HepG2 (cell line): ENCODE data around the gene LPCAT4. TPM values are rescaled to one million over a fixed set of nuclear protein-coding genes. Genes with fewer than 3 reads are reported as not detected.

ENCODE experiments used
- BORCS8-MEF2B ChIP-seq: sonication (generic); formaldehyde crosslinking; IDR thresholded peaks from 2 replicates; pipeline ENCODE4 v1.8.0; 2022; ENCODE audit warnings: mild to moderate bottlenecking, missing genetic modification reagents
- CHD2 ChIP-seq: IDR thresholded peaks from 2 replicates; pipeline ENCODE4 v1.6.1; 2011; ENCODE audit warnings: low read depth, low read length, improper control_type of control experiment
- ETV6 ChIP-seq: sonication (generic); formaldehyde crosslinking; conservative IDR thresholded peaks from 2 replicates; pipeline ENCODE4 v1.4.0; 2020; ENCODE audit warnings: missing genetic modification reagents
- FOXO1 ChIP-seq: sonication (generic); formaldehyde crosslinking; IDR thresholded peaks from 2 replicates; pipeline ENCODE4 v1.4.0; 2020; ENCODE audit warnings: missing genetic modification reagents
- GFI1 ChIP-seq: sonication (generic); formaldehyde crosslinking; IDR thresholded peaks from 2 replicates; pipeline ENCODE4 v1.5.0; 2020; ENCODE audit warnings: missing genetic modification reagents, mild to moderate bottlenecking, borderline replicate concordance
- HDAC2 ChIP-seq: sonication (generic); formaldehyde crosslinking; IDR thresholded peaks from 2 replicates; pipeline ENCODE4 v1.4.0; 2020; ENCODE audit warnings: missing genetic modification reagents
- HNF4G ChIP-seq, 2 experiments: sonication (generic) in 1 of 2; formaldehyde crosslinking in 1 of 2; IDR thresholded peaks; 2 replicates each; pipeline versions ENCODE4 v1.4.0 to v1.6.1; 2011 to 2020; ENCODE audit warnings: borderline replicate concordance in 2 of 2, low read depth in 2 of 2, mild to moderate bottlenecking in 2 of 2, low read length in 1 of 2, missing genetic modification reagents in 1 of 2, moderate library complexity in 1 of 2
- JARID2 ChIP-seq: sonication (generic); formaldehyde crosslinking; IDR thresholded peaks from 2 replicates; pipeline ENCODE4 v1.8.1; 2023; ENCODE audit warnings: missing genetic modification reagents, inconsistent platforms; ENCODE audit not compliant: insufficient replicate concordance
- KDM5B ChIP-seq: sonication (generic); formaldehyde crosslinking; IDR thresholded peaks from 2 replicates; pipeline ENCODE4 v1.4.0; 2020; ENCODE audit warnings: missing genetic modification reagents, mild to moderate bottlenecking, borderline replicate concordance
- NONO ChIP-seq, 2 experiments: fragments of 450-650 bp in 1 of 2; sonication (generic) in 1 of 2; formaldehyde crosslinking in 1 of 2; IDR thresholded peaks in 1 of 2; conservative IDR thresholded peaks in 1 of 2; 2 replicates each; pipeline versions ENCODE4 v1.6.1 to v1.8.0; 2017 to 2022; ENCODE audit warnings: mild to moderate bottlenecking in 1 of 2, missing genetic modification reagents in 1 of 2, moderate library complexity in 1 of 2
- PAX8 ChIP-seq: sonication (generic); formaldehyde crosslinking; IDR thresholded peaks from 2 replicates; pipeline ENCODE4 v1.8.0; 2022; ENCODE audit warnings: mild to moderate bottlenecking, missing genetic modification reagents, borderline replicate concordance
- RBAK ChIP-seq: sonication (generic); formaldehyde crosslinking; IDR thresholded peaks from 2 replicates; pipeline ENCODE4 v1.5.1; 2020; ENCODE audit warnings: mild to moderate bottlenecking, missing genetic modification reagents
- RORA ChIP-seq: sonication (generic); formaldehyde crosslinking; IDR thresholded peaks from 2 replicates; pipeline ENCODE4 v1.5.0; 2020; ENCODE audit warnings: mild to moderate bottlenecking, missing genetic modification reagents, moderate library complexity
- SIN3B ChIP-seq: fragments of 150-350 bp; IDR thresholded peaks from 2 replicates; pipeline ENCODE4 v1.6.1; 2014; ENCODE audit warnings: low read length
- SOX6 ChIP-seq, 2 experiments: fragments of 450-650 bp in 1 of 2; sonication (generic) in 1 of 2; formaldehyde crosslinking in 1 of 2; IDR thresholded peaks; 2 replicates each; pipeline versions ENCODE4 v1.4.0 to v1.6.1; 2017 to 2020; ENCODE audit warnings: antibody characterized with exemption in 1 of 2, mild to moderate bottlenecking in 1 of 2, missing genetic modification reagents in 1 of 2
- TEAD3 ChIP-seq: optimal IDR thresholded peaks from 2 replicates; pipeline ENCODE3; 2016; ENCODE audit warnings: borderline replicate concordance
- ZFP36L1 ChIP-seq: sonication (generic); formaldehyde crosslinking; IDR thresholded peaks from 2 replicates; pipeline ENCODE4 v1.8.0; 2022; ENCODE audit warnings: mild to moderate bottlenecking, missing genetic modification reagents, moderate library complexity
- ZMAT3 ChIP-seq: sonication (generic); formaldehyde crosslinking; conservative IDR thresholded peaks from 2 replicates; pipeline ENCODE4 v1.7.0; 2021; ENCODE audit warnings: missing genetic modification reagents
- ZNF510 ChIP-seq: sonication (generic); formaldehyde crosslinking; IDR thresholded peaks from 2 replicates; pipeline ENCODE4 v1.4.0; 2020; ENCODE audit warnings: low read depth, mild to moderate bottlenecking, missing genetic modification reagents
- ZNF773 ChIP-seq: sonication (generic); formaldehyde crosslinking; IDR thresholded peaks from 2 replicates; pipeline ENCODE4 v1.4.0; 2020; ENCODE audit warnings: missing genetic modification reagents, borderline replicate concordance
- ZSCAN22 ChIP-seq: sonication (generic); formaldehyde crosslinking; IDR thresholded peaks from 2 replicates; pipeline ENCODE4 v1.4.0; 2020; ENCODE audit warnings: mild to moderate bottlenecking, missing genetic modification reagents
- polyA plus RNA-seq, 8 experiments: library from polyadenylated mRNA; depleted of rRNA in 3 of 8; stranded (reverse) in 7 of 8; unstranded in 1 of 8; fragments of >200 nt; fragmentation: Illumina TruSeq in 4 of 8; extraction: Trizol in 4 of 8; gene quantifications; 2 replicates each; pipeline versions ENCODE4 v1.2.1 to v1.2.3, GENCODE V29; 2011 to 2016; ENCODE audit warnings: low read depth in 4 of 8, missing spikeins in 1 of 8, mixed read lengths in 1 of 8; ENCODE audit not compliant: insufficient read depth in 1 of 8
- total RNA-seq, 5 experiments: library from RNA; depleted of rRNA; stranded (reverse); fragments of >200 nt; fragmentation: Illumina TruSeq; extraction: Trizol; gene quantifications; 2 replicates each; pipeline ENCODE4 v1.2.3, GENCODE V29; 2016; ENCODE audit warnings: low read depth in 1 of 5
- TF ChIP-seq, protein P1 (sequence below): sonication (generic); formaldehyde crosslinking; IDR thresholded peaks from 2 replicates; pipeline ENCODE4 v1.4.0; 2020; ENCODE audit warnings: missing genetic modification reagents
- TF ChIP-seq, protein P2 (sequence below): sonication (generic); formaldehyde crosslinking; IDR thresholded peaks from 2 replicates; pipeline ENCODE4 v1.5.0; 2020; ENCODE audit warnings: mild to moderate bottlenecking, missing genetic modification reagents, moderate library complexity
- TF ChIP-seq, protein P3 (sequence below): IDR thresholded peaks from 2 replicates; pipeline ENCODE4 v1.6.1; 2012; ENCODE audit warnings: low read depth, low read length, improper control_type of control experiment
- TF ChIP-seq, protein P4 (sequence below): sonication (generic); formaldehyde crosslinking; IDR thresholded peaks from 2 replicates; pipeline ENCODE4 v1.4.0; 2020; ENCODE audit warnings: mild to moderate bottlenecking, missing genetic modification reagents

The LPCAT4 gene
- total and polyA plus RNA-seq, 2 of the 13 experiments (the other 11 are each of a cell fraction or from before 2014, with no cell fraction given): 8.1 to 57.1 TPM

DNA sequence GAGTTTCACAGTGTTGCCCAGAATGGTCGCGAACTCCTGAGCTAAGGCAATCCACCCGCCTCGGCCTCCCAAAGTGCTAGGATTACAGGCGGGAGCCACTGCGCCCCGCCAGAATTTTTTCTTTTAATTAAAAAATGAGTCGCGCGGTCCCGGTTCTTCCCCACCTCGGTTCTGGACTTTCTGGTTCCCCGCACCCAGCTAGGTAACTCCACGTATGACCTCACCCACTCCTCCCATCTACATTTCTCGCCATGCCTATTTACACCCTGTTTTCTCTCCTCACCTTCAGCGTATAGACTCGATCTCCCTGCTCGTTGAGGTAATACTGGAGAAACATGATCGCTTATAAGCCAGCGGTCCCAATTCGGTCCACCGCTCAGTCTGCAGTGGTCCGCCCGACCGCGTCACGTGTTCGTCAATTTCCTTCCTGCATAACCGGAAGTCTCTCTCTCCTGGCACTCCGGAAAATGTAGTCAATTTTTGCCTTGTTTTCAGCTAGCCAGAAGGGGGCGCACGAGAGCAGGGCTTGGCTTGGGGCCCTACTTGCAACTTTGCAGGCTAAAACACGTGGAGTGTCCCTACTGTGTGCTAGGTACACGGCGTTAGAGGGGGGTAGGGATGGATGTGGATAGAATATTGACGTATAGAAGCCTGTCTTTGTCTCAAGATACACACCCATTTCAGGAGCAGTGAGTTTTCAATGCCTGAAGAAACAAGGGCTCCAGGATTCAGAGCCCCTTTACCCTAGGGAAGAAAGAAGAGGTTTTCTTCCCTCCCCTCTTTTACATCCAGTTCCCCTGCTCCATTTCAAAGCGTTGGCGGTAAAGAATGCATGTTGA lies 24.0 kb downstream of the LPCAT4 start, which contains the start of the genes NOP10 and NUTM1 (continued):
- TF ChIP-seq GFI1 (CRISPR knock-in tag) (no peak), CHD2 (no peak), SOX6 (IDR thresholded peaks at IDR 0.05) (no peak), SOX6 (CRISPR knock-in tag; IDR thresholded peaks at IDR 0.05) (peak; percentile 76), ZMAT3 (peak; percentile 71; the same call in 1 of the 2 replicates), ZSCAN22 (no peak), JARID2 (CRISPR knock-in tag) (no peak), KDM5B (peak; percentile 75; the same call in 1 of the 2 replicates), HNF4G (IDR thresholded peaks at IDR 0.05; ENCODE audit: borderline replicate concordance, low read depth, low read length) (no peak), HNF4G (CRISPR knock-in tag; IDR thresholded peaks at IDR 0.05; ENCODE audit: borderline replicate concordance, low read depth) (no peak), TEAD3 (CRISPR knock-in tag) (peak; percentile 81), NONO (IDR thresholded peaks at IDR 0.05) (no peak), NONO (CRISPR knock-in tag; conservative IDR thresholded peaks at IDR 0.05) (peak; percentile 93), ZNF510 (CRISPR knock-in tag) (peak; percentile 83; the same call in 1 of the 2 replicates), PAX8 (CRISPR knock-in tag) (0 out of 2 replicates have a peak, but pooled peaks have one; percentile 59), HDAC2 (CRISPR knock-in tag) (peak; percentile 81), FOXO1 (CRISPR knock-in tag) (peak; percentile 71), BORCS8-MEF2B (peak; percentile 69), ZNF773 (CRISPR knock-in tag) (no peak), RORA (CRISPR knock-in tag) (no peak), SIN3B (0 out of 2 replicates have a peak, but pooled peaks have one; percentile 54), RBAK (CRISPR knock-in tag) (no peak), ETV6 (CRISPR knock-in tag) (peak; percentile 95), ZFP36L1 (peak; percentile 56; the same call in 1 of the 2 replicates)
- TF ChIP-seq, protein P1, sequence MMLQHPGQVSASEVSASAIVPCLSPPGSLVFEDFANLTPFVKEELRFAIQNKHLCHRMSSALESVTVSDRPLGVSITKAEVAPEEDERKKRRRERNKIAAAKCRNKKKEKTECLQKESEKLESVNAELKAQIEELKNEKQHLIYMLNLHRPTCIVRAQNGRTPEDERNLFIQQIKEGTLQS (CRISPR knock-in tag): no peak
- TF ChIP-seq, protein P2, sequence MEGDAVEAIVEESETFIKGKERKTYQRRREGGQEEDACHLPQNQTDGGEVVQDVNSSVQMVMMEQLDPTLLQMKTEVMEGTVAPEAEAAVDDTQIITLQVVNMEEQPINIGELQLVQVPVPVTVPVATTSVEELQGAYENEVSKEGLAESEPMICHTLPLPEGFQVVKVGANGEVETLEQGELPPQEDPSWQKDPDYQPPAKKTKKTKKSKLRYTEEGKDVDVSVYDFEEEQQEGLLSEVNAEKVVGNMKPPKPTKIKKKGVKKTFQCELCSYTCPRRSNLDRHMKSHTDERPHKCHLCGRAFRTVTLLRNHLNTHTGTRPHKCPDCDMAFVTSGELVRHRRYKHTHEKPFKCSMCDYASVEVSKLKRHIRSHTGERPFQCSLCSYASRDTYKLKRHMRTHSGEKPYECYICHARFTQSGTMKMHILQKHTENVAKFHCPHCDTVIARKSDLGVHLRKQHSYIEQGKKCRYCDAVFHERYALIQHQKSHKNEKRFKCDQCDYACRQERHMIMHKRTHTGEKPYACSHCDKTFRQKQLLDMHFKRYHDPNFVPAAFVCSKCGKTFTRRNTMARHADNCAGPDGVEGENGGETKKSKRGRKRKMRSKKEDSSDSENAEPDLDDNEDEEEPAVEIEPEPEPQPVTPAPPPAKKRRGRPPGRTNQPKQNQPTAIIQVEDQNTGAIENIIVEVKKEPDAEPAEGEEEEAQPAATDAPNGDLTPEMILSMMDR: peak; percentile 98
- TF ChIP-seq, protein P3, sequence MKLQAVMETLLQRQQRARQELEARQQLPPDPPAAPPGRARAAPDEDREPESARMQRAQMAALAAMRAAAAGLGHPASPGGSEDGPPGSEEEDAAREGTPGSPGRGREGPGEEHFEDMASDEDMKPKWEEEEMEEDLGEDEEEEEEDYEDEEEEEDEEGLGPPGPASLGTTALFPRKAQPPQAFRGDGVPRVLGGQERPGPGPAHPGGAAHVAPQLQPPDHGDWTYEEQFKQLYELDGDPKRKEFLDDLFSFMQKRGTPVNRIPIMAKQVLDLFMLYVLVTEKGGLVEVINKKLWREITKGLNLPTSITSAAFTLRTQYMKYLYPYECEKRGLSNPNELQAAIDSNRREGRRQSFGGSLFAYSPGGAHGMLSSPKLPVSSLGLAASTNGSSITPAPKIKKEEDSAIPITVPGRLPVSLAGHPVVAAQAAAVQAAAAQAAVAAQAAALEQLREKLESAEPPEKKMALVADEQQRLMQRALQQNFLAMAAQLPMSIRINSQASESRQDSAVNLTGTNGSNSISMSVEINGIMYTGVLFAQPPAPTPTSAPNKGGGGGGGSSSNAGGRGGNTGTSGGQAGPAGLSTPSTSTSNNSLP: peak; percentile 66
- TF ChIP-seq, protein P4, sequence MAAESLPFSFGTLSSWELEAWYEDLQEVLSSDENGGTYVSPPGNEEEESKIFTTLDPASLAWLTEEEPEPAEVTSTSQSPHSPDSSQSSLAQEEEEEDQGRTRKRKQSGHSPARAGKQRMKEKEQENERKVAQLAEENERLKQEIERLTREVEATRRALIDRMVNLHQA (CRISPR knock-in tag): no peak
